NOMO-1 treated with dmso at 0.1 percent for 144 hours (cell line): Measurements from ENCODE around the gene ECE2.

Experiments
- DNase-seq: peaks from one replicate; lab custom pipeline; 2025; ENCODE audit not compliant: unreplicated experiment; lab: John Stamatoyannopoulos, UW

Gene ECE2

GRCh38 chr3:184311633-184312032 is 35.8 kb downstream of the ECE2 start:
- DNase-seq = no peak

GRCh38 chr3:184314363-184314699 is 38.5 kb downstream of the ECE2 start, which contains the start of gene EIF4G1:
EIF4G1 (plus strand) TSS chr3:184314606; CDS start chr3:184315797, 1,191 bp downstream.
- DNase-seq = peak; percentile 94

GRCh38 chr3:184314700-184315542 is 39.1 kb downstream of the ECE2 start:
- DNase-seq = peak; percentile 67

- DNase-seq = peak; percentile 22
Measured at GRCh38 chr3:184315543-184315867, 39.7 kb downstream of the ECE2 start.

GRCh38 chr3:184315871-184316661 is 40.2 kb downstream of the ECE2 start:
- DNase-seq = no peak

GRCh38 chr3:184316792-184317191 is 41.0 kb downstream of the ECE2 start:
- no peak for DNase-seq

- no peak for DNase-seq
Measured at GRCh38 chr3:184317201-184317600, 41.4 kb downstream of the ECE2 start.

- DNase-seq = peak; percentile 48
Measured at GRCh38 chr3:184320104-184320445, 44.3 kb downstream of the ECE2 start.

- no peak for DNase-seq
Measured at GRCh38 chr3:184321666-184322065, 45.8 kb downstream of the ECE2 start.

GRCh38 chr3:184322731-184323487 is 47.1 kb downstream of the ECE2 start:
- DNase-seq = peak; percentile 99

GRCh38 chr3:184323696-184324095 is 47.9 kb downstream of the ECE2 start:
- DNase-seq = no peak

- no peak for DNase-seq
Measured at GRCh38 chr3:184325269-184325668, 49.4 kb downstream of the ECE2 start.

GRCh38 chr3:184325715-184326369 is 50.0 kb downstream of the ECE2 start:
- no peak for DNase-seq

GRCh38 chr3:184327171-184327570 is 51.3 kb downstream of the ECE2 start:
- DNase-seq = no peak

GRCh38 chr3:184328516-184328915 is 52.7 kb downstream of the ECE2 start:
- no peak for DNase-seq

- DNase-seq = no peak
Measured at GRCh38 chr3:184332370-184333090, 56.7 kb downstream of the ECE2 start.

- no peak for DNase-seq
Measured at GRCh38 chr3:184333190-184333589, 57.4 kb downstream of the ECE2 start.

GRCh38 chr3:184333700-184334099 is 57.9 kb downstream of the ECE2 start:
- DNase-seq = no peak

GRCh38 chr3:184334470-184335158 is 58.8 kb downstream of the ECE2 start:
- no peak for DNase-seq

GRCh38 chr3:184335291-184335660 is 59.5 kb downstream of the ECE2 start:
- DNase-seq = no peak
